ENCODE data around the gene PPM1J. TPM values are rescaled to one million over a fixed set of nuclear protein-coding genes. Genes with fewer than 3 reads are reported as not detected.

Gene PPM1J
- total RNA-seq, 1 donor from 2014 or later: 0.67 TPM

- Mint-ChIP-seq H3K4me1 (ENCODE audit: unreplicated experiment) (no peaks in the 10 kb centered on the region), H3K36me3 (ENCODE audit: unreplicated experiment) (peaks cover 34% of the 10 kb centered on the region)
Measured at GRCh38 chr1:112689842-112690237, 25.3 kb downstream of the PPM1J start.

DNA sequence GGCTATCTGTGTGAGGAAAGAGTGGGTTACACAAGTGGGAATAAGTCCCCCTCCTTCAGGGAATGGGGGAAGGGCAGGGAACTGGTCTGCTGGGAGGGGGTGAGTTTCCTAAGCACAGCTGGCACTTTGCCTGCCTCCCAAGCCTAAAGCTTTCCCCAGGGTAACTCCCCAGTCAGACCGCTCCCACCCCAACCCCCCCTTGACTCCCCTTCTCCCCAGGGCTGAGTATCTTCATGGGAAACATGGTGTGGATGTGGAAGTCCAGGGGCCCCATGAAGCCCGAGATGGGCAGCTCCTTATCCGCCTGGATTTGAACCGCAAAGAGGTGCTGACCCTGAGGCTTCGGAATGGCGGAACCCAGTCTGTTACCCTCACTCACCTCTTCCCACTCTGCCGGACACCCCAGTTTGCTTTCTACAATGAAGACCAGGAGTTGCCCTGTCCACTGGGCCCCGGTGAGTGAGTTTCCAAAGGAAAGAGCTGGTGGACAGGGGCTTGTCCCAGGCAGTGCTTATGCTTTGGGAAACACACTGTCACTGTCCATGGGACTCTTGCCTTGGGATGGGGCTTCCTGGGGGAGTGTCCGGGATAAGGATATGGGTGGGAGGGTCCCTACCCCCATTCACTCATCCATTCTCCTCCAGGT lies 25.8 kb downstream of the PPM1J start:
- Mint-ChIP-seq H3K4me1 (ENCODE audit: unreplicated experiment) (no peaks in the 10 kb centered on the region), H3K27ac (ENCODE audit: unreplicated experiment) (no peak overlapping the region), H3K4me3 (ENCODE audit: unreplicated experiment) (no peak overlapping the region), H3K27me3 (ENCODE audit: unreplicated experiment) (no peaks in the 10 kb centered on the region), H3K36me3 (ENCODE audit: unreplicated experiment) (peaks cover 33% of the 10 kb centered on the region), H3K9me3 (ENCODE audit: unreplicated experiment) (no peaks in the 10 kb centered on the region)
- no peak for TF ChIP-seq CTCF (IDR thresholded peaks at IDR 0.05)
- no peak for DNase-seq (ENCODE audit: extremely low spot score, unreplicated experiment)

More at GRCh38 chr1:112689842-112690237, 25.3 kb downstream of the PPM1J start:
- DNase-seq (ENCODE audit: extremely low spot score, unreplicated experiment): no peak
- Mint-ChIP-seq H3K27ac (ENCODE audit: unreplicated experiment) (no peak overlapping the region), H3K9me3 (ENCODE audit: unreplicated experiment) (no peaks in the 10 kb centered on the region), H3K27me3 (ENCODE audit: unreplicated experiment) (no peaks in the 10 kb centered on the region), H3K4me3 (ENCODE audit: unreplicated experiment) (no peak overlapping the region)
- TF ChIP-seq CTCF (IDR thresholded peaks at IDR 0.05): no peak

DNA sequence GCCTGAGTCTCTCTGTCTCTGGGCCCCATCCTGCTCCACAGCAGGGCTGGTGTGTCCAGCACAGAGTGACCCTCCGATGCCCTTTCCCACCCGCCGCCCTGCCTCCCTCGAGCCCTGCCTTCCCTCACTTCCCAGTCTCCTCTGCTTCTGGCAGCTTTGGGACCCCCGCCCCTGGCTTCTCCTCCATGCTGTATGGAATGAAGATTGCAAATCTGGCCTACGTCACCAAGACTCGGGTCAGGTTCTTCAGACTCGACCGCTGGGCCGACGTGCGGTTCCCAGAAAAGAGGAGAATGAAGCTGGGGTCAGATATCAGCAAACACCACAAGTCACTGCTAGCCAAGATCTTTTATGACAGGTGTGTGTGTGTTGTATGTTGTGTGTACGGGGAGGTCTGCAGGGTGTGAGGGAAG lies 26.3 kb downstream of the PPM1J start:
- no peak for TF ChIP-seq CTCF (IDR thresholded peaks at IDR 0.05)
- Mint-ChIP-seq H3K27me3 (ENCODE audit: unreplicated experiment) (no peaks in the 10 kb centered on the region), H3K9me3 (ENCODE audit: unreplicated experiment) (no peaks in the 10 kb centered on the region), H3K36me3 (ENCODE audit: unreplicated experiment) (peaks cover 33% of the 10 kb centered on the region), H3K4me3 (ENCODE audit: unreplicated experiment) (no peak overlapping the region), H3K4me1 (ENCODE audit: unreplicated experiment) (no peaks in the 10 kb centered on the region), H3K27ac (ENCODE audit: unreplicated experiment) (no peak overlapping the region)
- DNase-seq (ENCODE audit: extremely low spot score, unreplicated experiment): no peak

DNA sequence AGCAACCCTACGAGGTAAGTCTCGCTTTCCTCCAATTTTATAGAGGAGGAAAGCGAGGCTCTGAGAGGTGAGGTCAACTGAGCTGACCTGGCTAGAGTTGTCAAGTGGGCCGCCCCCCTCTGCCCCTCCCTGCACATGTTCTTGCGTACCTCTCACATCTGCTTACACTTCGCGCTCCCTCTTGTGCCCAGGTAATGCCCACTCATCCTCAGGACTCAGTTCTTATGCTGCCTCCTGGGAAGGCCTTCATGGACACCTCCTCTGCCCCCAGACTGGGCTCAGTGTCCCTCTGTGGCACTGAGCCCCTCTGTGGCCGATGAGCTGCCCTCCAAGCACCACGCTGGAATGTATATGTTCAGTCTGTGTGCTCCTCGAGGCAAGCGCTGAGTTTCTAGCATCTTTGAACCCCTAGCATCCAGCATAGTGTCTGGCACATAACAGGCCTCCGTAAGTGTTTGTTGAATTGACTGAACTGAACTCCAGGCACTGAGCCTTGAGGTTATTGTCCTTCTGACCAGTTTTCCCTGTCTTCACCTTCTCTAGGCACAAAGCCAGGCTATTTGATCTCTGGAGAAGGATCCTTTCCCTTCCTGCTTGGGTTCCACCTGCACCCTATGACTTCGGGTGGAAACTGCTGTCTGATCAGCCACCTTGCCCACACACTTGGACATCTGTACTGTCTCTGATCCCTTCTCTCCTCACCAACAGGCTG lies 27.2 kb downstream of the PPM1J start:
- H3K36me3 Mint-ChIP-seq (ENCODE audit: unreplicated experiment): peaks cover 29% of the 10 kb centered on the region
- DNase-seq (ENCODE audit: extremely low spot score, unreplicated experiment): no peak
- no peaks in the 10 kb centered on the region for H3K27me3 Mint-ChIP-seq (ENCODE audit: unreplicated experiment)
- no peak for TF ChIP-seq CTCF (IDR thresholded peaks at IDR 0.05)
- peaks cover 5% of the 10 kb centered on the region for H3K4me1 Mint-ChIP-seq (ENCODE audit: unreplicated experiment)
- no peak overlapping the region for H3K4me3 Mint-ChIP-seq (ENCODE audit: unreplicated experiment)
- no peak overlapping the region for H3K27ac Mint-ChIP-seq (ENCODE audit: unreplicated experiment)
- no peaks in the 10 kb centered on the region for H3K9me3 Mint-ChIP-seq (ENCODE audit: unreplicated experiment)

- peaks cover 5% of the 10 kb centered on the region for H3K4me1 Mint-ChIP-seq (ENCODE audit: unreplicated experiment)
Measured at GRCh38 chr1:112687361-112687760, 27.8 kb downstream of the PPM1J start.

More at GRCh38 chr1:112687361-112687760, 27.8 kb downstream of the PPM1J start:
- no peak for DNase-seq (ENCODE audit: extremely low spot score, unreplicated experiment)
- H3K27ac Mint-ChIP-seq (ENCODE audit: unreplicated experiment): no peak overlapping the region
- no peaks in the 10 kb centered on the region for H3K27me3 Mint-ChIP-seq (ENCODE audit: unreplicated experiment)
- no peak overlapping the region for H3K4me3 Mint-ChIP-seq (ENCODE audit: unreplicated experiment)
- no peak for TF ChIP-seq CTCF (IDR thresholded peaks at IDR 0.05)
- no peaks in the 10 kb centered on the region for H3K9me3 Mint-ChIP-seq (ENCODE audit: unreplicated experiment)
- peaks cover 27% of the 10 kb centered on the region for H3K36me3 Mint-ChIP-seq (ENCODE audit: unreplicated experiment)

Data from osteocyte (in vitro differentiated cells).